ENCODE data around the gene ZNF346.

GRCh38 chr5:177107159-177107558 is 84.7 kb downstream of the ZNF346 start:
- no peak for TF ChIP-seq CTCF (conservative IDR thresholded peaks at IDR 0.05 in 1 of 2, IDR thresholded peaks at IDR 0.05 in 1 of 2; ENCODE audit: extremely low read depth in 1 of 2, insufficient read depth in 1 of 2, low read depth in 1 of 2, low read length in 2 of 2)
- TF ChIP-seq EZH2 (IDR thresholded peaks at IDR 0.05; ENCODE audit: borderline replicate concordance, low read length): no peak

All from mammary epithelial cell (primary cell).